ENCODE measurements around the gene MEGF9. TPM values are rescaled to one million over a fixed set of nuclear protein-coding genes. Genes with fewer than 3 reads are reported as not detected.

MEGF9 gene
- total RNA-seq, 4 donors from 2014 or later = 65.2 to 194 (median 138) TPM

DNA sequence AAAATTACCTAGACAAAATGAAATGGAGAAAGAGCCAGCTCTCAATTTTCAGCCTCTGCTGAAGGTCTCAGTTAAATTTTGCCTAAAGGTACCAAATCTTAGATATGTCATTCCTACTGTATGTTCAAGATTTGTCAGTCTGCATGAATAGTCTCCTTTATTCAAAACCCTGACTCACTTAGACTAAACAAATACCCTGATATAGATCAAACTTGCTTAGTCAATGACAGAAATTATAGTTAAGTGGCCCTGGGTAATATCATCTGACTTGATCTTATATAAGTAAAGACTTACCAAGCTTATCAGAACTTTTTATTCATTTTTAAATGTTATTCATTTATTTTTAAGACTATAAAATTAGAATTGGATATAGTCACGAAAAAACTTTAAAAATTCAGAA, 12.2 kb downstream of the MEGF9 start:
- TF ChIP-seq, protein P1, sequence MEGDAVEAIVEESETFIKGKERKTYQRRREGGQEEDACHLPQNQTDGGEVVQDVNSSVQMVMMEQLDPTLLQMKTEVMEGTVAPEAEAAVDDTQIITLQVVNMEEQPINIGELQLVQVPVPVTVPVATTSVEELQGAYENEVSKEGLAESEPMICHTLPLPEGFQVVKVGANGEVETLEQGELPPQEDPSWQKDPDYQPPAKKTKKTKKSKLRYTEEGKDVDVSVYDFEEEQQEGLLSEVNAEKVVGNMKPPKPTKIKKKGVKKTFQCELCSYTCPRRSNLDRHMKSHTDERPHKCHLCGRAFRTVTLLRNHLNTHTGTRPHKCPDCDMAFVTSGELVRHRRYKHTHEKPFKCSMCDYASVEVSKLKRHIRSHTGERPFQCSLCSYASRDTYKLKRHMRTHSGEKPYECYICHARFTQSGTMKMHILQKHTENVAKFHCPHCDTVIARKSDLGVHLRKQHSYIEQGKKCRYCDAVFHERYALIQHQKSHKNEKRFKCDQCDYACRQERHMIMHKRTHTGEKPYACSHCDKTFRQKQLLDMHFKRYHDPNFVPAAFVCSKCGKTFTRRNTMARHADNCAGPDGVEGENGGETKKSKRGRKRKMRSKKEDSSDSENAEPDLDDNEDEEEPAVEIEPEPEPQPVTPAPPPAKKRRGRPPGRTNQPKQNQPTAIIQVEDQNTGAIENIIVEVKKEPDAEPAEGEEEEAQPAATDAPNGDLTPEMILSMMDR (IDR thresholded peaks at IDR 0.05) = no peak
- no peak for TF ChIP-seq POLR2A (IDR thresholded peaks at IDR 0.05)
- 96% methylated on average over 1 of the region's 1 CpG for WGBS, 2 donors
- peaks cover 23 to 32% of the 10 kb centered on the region in 2 donors for H3K4me1 ChIP-seq

DNA sequence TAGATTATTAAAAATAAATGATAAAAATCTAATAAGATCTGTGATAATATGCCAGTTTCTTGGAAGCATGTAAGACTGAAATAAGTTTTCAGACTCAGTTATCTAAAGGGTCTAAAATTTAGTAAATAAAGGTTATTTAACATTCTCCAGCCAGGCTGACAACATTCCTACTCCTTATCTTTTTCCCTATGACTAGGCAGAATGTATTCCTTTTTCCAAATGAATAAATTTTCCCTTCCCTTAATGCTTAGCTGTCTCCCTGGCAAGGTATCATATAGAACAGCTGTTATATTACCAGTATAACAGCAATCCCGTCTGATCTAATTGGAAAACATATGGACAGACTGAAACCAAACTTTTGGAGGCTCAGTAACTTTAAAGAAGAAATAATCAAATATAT, 13.0 kb downstream of the MEGF9 start:
- no peak for TF ChIP-seq POLR2A (IDR thresholded peaks at IDR 0.05)
- TF ChIP-seq, protein P1 (IDR thresholded peaks at IDR 0.05) = no peak
- Histone ChIP-seq H3K27me3 (no peaks in the 10 kb centered on the region), H3K9me3 (no peaks in the 10 kb centered on the region), H3K4me1 (peaks cover 24 to 31% of the 10 kb centered on the region in 2 donors), H3K36me3 (no peaks in the 10 kb centered on the region), H3K27ac (no peak overlapping the region), H3K4me3 (replicated peaks in 1 of 3) (no peak overlapping the region)
- intact Hi-C loops (cut with DNase I) = no loop called here
- 83 to 92% methylated on average over 1 of the region's 1 CpG for whole genome bisulfite sequencing, 2 donors
- DNase-seq = no peak

More for the DNA sequence above, 12.2 kb downstream of the MEGF9 start:
- no peak for DNase-seq
- intact Hi-C loops (cut with DNase I) = no loop called here
- H3K9me3 ChIP-seq = no peaks in the 10 kb centered on the region
- H3K27ac ChIP-seq = no peak overlapping the region
- H3K36me3 ChIP-seq = no peaks in the 10 kb centered on the region
- H3K27me3 ChIP-seq = no peaks in the 10 kb centered on the region
- H3K4me3 ChIP-seq (replicated peaks in 1 of 3) = no peak overlapping the region

DNA sequence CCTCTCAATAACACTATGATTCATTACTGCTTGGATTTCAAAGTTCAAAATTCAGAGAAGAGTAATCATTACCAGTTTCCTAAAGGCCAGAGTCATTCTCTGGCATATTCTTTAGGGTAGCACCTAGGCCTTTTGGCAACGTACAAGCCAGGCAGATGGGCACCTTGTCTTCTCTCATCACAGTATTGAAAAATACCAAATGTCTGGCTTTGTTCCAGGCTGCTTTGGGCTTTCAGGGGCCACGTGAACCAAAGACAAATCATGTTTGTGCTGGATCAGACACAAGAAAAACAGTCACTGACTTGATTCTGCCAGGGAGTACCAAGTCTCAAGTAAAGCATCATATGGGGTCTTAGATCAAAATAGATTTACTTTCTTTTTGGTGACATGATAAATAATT, 15.5 kb downstream of the MEGF9 start:
- no peak for TF ChIP-seq POLR2A (IDR thresholded peaks at IDR 0.05)
- TF ChIP-seq, protein P1 (IDR thresholded peaks at IDR 0.05) = no peak
- DNase-seq = no peak
- WGBS, 2 donors = 33 to 53% methylated on average over 2 of the region's 2 CpGs
- peaks cover 16 to 29% of the 10 kb centered on the region in 2 donors for H3K4me1 ChIP-seq
- H3K36me3 ChIP-seq = no peaks in the 10 kb centered on the region
- no peaks in the 10 kb centered on the region for H3K27me3 ChIP-seq
- intact Hi-C loops (cut with DNase I) = no loop called here
- no peak overlapping the region for H3K4me3 ChIP-seq (replicated peaks in 1 of 3)
- H3K9me3 ChIP-seq = no peaks in the 10 kb centered on the region
- H3K27ac ChIP-seq = no peak overlapping the region

DNA sequence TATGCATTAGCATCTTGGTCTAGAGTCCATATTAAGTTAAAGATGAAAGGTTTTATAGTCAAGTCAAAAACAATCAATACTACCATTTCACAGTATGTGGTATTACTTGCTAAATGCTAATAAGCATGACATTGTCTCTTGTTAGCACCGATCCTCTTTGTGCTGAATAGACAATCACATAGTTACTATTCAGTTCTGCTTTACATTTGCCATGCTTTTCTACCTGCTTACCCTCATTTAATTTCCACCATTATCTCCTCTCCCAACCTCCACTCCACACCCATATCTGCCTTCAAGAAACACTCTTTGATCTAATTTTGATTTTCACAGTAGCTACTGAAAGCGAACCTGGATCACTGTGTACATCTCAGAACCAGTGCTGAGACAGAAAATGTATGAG, 16.8 kb downstream of the MEGF9 start:
- no peak for DNase-seq
- peaks cover 22 to 42% of the 10 kb centered on the region in 2 donors for H3K4me1 ChIP-seq
- intact Hi-C loops (cut with DNase I) = no loop called here
- no peaks in the 10 kb centered on the region for H3K9me3 ChIP-seq
- H3K27ac ChIP-seq = no peak overlapping the region
- 97% methylated on average over 2 of the region's 2 CpGs for WGBS, 2 donors
- H3K36me3 ChIP-seq = no peaks in the 10 kb centered on the region
- no peak overlapping the region for H3K4me3 ChIP-seq (replicated peaks in 1 of 3)
- H3K27me3 ChIP-seq = no peaks in the 10 kb centered on the region
- TF ChIP-seq POLR2A (IDR thresholded peaks at IDR 0.05) = no peak
- TF ChIP-seq, protein P1 (IDR thresholded peaks at IDR 0.05) = no peak

DNA sequence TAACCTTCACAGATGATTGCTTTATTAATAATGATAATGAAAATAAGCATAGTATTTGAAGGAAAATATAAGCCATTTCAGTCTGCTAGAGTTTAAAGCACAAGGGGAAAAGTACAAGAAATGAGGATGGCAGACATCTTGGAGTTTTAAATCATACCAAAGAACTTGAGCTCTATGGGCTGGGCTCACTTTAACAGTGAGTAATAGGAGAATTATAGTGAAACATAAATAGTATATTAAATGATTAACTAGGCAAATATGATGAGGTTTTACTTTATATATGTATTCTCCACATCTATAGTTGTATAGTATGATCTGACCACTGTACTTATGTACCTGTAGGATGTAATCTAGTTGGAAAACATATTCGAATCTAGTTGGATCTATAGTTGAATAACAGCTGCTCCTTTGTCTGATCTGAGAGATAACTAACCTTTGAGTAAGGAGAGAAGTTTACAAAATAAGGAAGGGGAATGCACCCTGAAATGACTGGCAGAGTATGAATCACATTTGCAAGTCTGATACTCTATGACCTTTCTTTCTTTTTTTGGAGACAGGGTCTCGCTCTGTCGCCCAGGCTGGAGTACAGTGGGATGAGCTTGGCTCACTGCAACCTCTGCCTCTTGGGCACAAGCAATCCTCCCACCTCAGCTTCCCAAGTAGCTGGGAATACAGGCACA, 17.6 kb downstream of the MEGF9 start:
- WGBS, 2 donors = 84 to 87% methylated on average over 3 of the region's 3 CpGs
- TF ChIP-seq, protein P1 (IDR thresholded peaks at IDR 0.05) = no peak
- no peak for TF ChIP-seq POLR2A (IDR thresholded peaks at IDR 0.05)
- intact Hi-C loops (cut with DNase I) = no loop called here

More for the DNA sequence above, 17.6 kb downstream of the MEGF9 start:
- Histone ChIP-seq H3K4me1 (peaks cover 22 to 50% of the 10 kb centered on the region in 2 donors), H3K36me3 (no peaks in the 10 kb centered on the region), H3K9me3 (no peaks in the 10 kb centered on the region), H3K27me3 (no peaks in the 10 kb centered on the region), H3K27ac (no peak overlapping the region), H3K4me3 (replicated peaks in 1 of 3) (no peak overlapping the region)
- no peak for DNase-seq

Measured in thyroid gland (tissue), 4 donors.